ENCODE measurements around the gene DNAH1. TPM values are rescaled to one million over a fixed set of nuclear protein-coding genes. Genes with fewer than 3 reads are reported as not detected.

The DNAH1 gene
- total RNA-seq, 1 donor from 2014 or later = 10.6 TPM

DNA sequence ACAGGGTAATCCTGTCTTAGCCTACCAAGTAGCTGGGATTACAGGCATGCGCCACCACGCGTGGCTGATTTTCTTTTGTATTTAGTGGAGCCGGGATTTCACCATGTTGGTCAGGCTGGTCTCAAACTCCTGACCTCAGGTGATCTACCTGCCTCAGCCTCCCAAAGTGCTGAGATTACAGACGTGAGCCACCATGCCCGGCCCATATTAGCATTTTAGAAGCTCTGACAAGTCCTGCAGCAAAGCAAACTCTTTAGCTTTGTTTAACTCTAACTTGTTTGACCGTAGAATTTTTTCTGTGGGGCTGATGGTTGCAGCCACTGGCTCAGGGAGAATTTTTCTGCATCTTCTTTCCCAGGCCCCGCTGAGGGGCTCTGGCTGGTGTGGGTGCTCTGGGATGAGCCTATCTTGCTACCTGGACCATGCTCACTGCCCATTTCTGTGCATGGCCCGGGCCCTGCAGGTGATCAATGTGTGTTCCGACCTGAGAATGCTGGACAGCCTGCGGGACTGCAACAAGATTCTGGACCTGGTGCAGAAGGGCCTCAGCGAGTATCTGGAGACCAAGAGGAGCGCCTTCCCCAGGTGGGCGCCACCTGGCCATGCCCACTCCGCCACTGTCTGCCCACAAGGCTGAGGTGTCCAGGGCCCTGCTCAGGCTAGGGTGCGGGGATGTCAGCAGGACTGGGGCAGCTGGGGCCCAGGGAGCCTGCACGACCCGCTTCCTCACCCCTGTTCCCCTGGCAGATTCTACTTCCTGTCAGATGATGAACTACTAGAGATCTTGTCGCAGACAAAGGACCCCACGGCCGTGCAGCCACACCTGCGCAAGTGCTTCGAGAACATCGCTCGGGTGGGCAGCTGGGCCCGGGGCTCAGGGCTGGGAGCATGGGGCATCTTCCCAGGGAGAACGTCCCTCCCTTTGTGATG lies 41.3 kb downstream of the DNAH1 start:
- H3K4me1 Mint-ChIP-seq = no peaks in the 10 kb centered on the region
- H3K27me3 Mint-ChIP-seq = no peaks in the 10 kb centered on the region
- peaks cover 3% of the 10 kb centered on the region for H3K36me3 Mint-ChIP-seq (ENCODE audit: low read depth)
- no peaks in the 10 kb centered on the region for H3K9me3 Mint-ChIP-seq
- H3K27ac Mint-ChIP-seq = no peak overlapping the region
- no peak overlapping the region for H3K4me3 Mint-ChIP-seq
- no peak for DNase-seq
- intact Hi-C loops (cut with micrococcal nuclease) = no loop called here

DNA sequence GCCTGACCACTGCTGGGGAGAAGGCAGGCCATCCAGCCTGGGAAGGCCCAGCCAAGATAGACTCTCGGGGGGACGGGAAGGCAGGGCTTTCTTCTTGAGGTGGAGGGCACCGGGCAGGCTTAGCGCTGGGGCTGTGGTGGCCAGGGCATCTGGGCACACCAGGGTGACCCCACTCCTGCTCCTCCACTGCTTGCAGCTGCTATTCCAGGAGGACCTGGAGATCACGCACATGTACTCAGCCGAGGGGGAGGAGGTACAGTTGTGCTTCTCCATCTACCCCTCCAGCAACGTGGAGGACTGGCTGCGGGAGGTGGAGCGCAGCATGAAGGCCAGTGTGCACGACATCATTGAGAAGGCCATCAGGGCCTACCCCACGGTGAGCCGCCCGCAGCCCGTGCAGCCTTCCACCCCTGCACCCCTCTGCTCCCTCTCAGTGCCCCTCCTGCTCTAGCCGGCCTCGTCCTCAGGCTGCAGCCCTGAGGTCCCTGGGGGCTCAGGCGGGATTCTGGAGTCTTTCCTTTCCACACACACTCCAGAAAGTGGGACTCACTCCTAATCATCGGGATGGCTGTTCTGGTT lies 42.3 kb downstream of the DNAH1 start:
- intact Hi-C loops (cut with micrococcal nuclease) = no loop called here
- Mint-ChIP-seq H3K4me3 (no peak overlapping the region), H3K27me3 (no peaks in the 10 kb centered on the region), H3K36me3 (ENCODE audit: low read depth) (peaks cover 1% of the 10 kb centered on the region), H3K9me3 (no peaks in the 10 kb centered on the region), H3K27ac (no peak overlapping the region), H3K4me1 (no peaks in the 10 kb centered on the region)
- no peak for DNase-seq

- Mint-ChIP-seq H3K4me3 (no peak overlapping the region), H3K4me1 (no peaks in the 10 kb centered on the region), H3K27ac (no peak overlapping the region), H3K36me3 (ENCODE audit: low read depth) (peaks cover 9% of the 10 kb centered on the region), H3K27me3 (no peaks in the 10 kb centered on the region), H3K9me3 (no peaks in the 10 kb centered on the region)
- intact Hi-C loops (cut with micrococcal nuclease) = no loop called here
- DNase-seq = no peak
Observed at GRCh38 chr3:52359116-52359855, 43.2 kb downstream of the DNAH1 start.

DNA sequence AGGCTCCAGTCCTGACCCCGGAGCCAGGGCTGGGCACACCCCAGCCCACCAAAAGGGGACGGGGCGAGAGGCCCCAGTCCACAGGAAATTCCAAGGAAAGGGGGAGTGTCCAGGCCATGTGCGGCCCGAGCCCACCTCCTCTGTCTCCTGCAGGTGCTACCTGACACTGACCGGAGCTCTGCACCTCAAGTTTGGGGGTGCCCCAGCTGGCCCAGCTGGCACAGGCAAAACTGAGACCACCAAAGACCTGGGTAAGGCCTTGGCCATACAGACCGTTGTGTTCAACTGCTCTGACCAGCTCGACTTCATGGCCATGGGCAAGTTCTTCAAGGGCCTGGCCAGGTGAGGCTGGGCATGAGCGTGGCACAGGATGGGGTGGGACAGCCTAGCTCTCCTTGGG lies 44.9 kb downstream of the DNAH1 start:
- H3K36me3 Mint-ChIP-seq (ENCODE audit: low read depth) = peaks cover 12% of the 10 kb centered on the region

DNA sequence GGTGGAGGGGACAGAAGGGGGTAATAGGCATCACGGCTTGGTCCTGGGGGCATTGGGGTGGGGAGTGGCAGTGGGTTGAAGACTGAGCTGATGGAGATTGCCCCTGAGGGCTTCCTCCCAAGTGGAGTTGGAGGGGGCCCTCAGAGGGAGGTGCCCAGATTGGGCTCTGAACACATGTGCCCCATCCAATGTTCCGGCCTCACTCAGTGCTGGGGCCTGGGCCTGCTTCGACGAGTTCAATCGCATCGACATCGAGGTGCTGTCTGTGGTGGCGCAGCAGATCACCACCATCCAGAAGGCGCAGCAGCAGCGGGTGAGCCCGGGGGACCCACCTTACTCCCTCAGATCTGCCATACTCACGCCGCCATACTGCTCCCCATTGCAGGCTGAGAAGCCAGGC lies 45.3 kb downstream of the DNAH1 start:
- H3K4me1 Mint-ChIP-seq = no peaks in the 10 kb centered on the region
- DNase-seq = no peak
- H3K36me3 Mint-ChIP-seq (ENCODE audit: low read depth) = peaks cover 12% of the 10 kb centered on the region
- H3K9me3 Mint-ChIP-seq = no peaks in the 10 kb centered on the region
- intact Hi-C loops (cut with micrococcal nuclease) = no loop called here
- no peak overlapping the region for H3K27ac Mint-ChIP-seq
- no peak overlapping the region for H3K4me3 Mint-ChIP-seq
- no peaks in the 10 kb centered on the region for H3K27me3 Mint-ChIP-seq

More for the DNA sequence above, 44.9 kb downstream of the DNAH1 start:
- Mint-ChIP-seq H3K27ac (no peak overlapping the region), H3K4me3 (no peak overlapping the region), H3K4me1 (no peaks in the 10 kb centered on the region), H3K9me3 (no peaks in the 10 kb centered on the region), H3K27me3 (no peaks in the 10 kb centered on the region)
- no peak for DNase-seq
- intact Hi-C loops (cut with micrococcal nuclease) = no loop called here

DNA sequence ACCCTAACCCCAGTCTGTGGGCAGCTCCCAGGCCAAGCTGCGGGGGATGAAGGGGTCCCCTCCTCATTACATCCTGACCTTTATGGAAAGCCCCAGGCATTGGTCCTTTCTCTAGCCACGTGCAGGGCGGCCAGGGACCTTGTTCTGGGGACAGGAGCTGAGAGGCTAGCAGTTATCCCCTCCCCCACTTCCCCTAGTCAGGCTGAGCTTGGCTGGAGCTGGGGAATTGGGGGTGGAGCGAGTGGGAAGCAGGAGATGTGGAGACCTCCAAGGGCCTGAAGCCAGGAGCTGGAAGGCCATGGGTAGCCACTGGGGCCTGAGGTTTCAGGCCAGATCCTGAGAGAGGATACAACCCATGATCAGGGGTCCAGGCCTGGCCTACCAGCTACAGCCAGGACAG lies 45.8 kb downstream of the DNAH1 start:
- Mint-ChIP-seq H3K27me3 (no peaks in the 10 kb centered on the region), H3K9me3 (no peaks in the 10 kb centered on the region), H3K4me3 (no peak overlapping the region), H3K27ac (no peak overlapping the region), H3K36me3 (ENCODE audit: low read depth) (peaks cover 12% of the 10 kb centered on the region), H3K4me1 (no peaks in the 10 kb centered on the region)
- no peak for DNase-seq
- intact Hi-C loops (cut with micrococcal nuclease) = no loop called here

GRCh38 chr3:52364322-52365035 lies 48.4 kb downstream of the DNAH1 start:
- no peak overlapping the region for H3K4me3 Mint-ChIP-seq
- no peaks in the 10 kb centered on the region for H3K4me1 Mint-ChIP-seq
- no peak for DNase-seq
- no peaks in the 10 kb centered on the region for H3K9me3 Mint-ChIP-seq
- no peak overlapping the region for H3K27ac Mint-ChIP-seq
- no peaks in the 10 kb centered on the region for H3K27me3 Mint-ChIP-seq
- intact Hi-C loops (cut with micrococcal nuclease) = no loop called here
- H3K36me3 Mint-ChIP-seq (ENCODE audit: low read depth) = peaks cover 12% of the 10 kb centered on the region

- Mint-ChIP-seq H3K4me1 (no peaks in the 10 kb centered on the region), H3K9me3 (no peaks in the 10 kb centered on the region)
Observed at GRCh38 chr3:52366527-52366926, 50.4 kb downstream of the DNAH1 start.

DNA sequence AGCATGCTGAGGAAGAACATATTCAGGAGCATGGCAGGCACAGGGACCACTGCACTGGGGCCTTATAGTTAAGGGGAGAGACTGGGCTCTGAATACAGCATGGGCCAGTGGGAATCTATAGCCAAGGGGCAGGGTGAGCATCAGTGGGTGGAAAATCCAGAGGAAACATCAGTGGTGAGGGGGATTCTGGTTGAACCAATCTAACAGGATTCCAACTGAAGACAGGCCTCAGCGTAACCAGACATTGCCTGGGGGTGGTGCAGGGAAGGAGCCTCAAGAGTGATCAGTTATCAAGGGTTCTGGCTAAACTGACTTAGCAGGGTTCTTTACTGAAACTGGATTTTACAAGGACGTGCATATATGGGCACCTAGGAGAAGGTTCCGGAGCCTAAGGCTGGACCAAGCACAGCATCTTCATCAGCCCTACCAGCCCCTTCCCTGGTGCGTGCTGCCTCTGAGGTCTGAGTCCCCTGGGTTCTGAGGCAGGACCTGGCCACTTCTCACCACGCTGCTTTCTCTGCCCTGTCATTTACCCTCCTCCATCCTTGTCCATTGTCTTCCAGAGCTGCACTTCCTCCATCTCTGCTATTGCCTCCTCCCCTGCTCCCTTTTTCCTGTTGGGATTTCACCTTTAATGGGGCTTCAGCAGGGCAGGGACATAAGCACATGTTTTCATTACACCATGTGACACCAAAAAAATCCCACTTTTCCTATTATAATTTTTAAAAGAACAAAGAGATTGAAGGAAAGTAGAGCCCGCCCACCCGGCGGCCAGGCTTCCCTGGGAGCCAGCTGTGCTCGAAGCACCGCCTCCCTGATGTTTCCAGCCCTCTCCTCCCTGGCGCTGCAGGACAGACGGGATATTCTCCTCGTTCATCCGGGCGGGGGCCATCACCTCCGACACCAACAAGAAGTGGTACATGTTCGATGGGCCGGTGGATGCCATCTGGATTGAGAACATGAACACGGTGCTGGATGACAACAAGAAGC lies 52.1 kb downstream of the DNAH1 start:
- Mint-ChIP-seq H3K9me3 (no peaks in the 10 kb centered on the region), H3K4me3 (no peak overlapping the region), H3K27ac (no peak overlapping the region), H3K27me3 (peaks cover 2% of the 10 kb centered on the region), H3K36me3 (ENCODE audit: low read depth) (peaks cover 17% of the 10 kb centered on the region), H3K4me1 (no peaks in the 10 kb centered on the region)
- intact Hi-C loops (cut with micrococcal nuclease) = no loop called here
- DNase-seq = no peak

More at GRCh38 chr3:52366527-52366926, 50.4 kb downstream of the DNAH1 start:
- Mint-ChIP-seq H3K27me3 (no peaks in the 10 kb centered on the region), H3K36me3 (ENCODE audit: low read depth) (peaks cover 12% of the 10 kb centered on the region), H3K27ac (no peak overlapping the region), H3K4me3 (no peak overlapping the region)
- intact Hi-C loops (cut with micrococcal nuclease) = no loop called here
- no peak for DNase-seq

DNA sequence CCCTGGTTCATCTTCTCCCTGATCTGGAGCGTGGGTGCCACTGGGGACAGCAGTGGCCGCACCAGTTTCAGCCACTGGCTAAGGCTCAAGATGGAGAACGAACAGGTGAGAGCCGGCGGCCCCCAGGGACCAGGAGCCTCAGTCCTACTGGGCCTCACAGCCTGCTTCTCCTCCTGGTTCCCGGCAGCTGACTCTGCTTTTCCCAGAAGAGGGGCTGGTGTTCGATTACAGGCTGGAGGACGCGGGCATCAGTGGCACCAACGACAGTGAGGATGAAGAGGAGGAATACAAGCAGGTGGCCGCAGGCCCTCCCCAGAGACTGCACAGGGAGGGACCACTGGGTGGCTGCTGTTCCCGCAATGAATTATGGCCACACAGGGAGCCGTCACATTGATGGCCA lies 54.4 kb downstream of the DNAH1 start:
- Mint-ChIP-seq H3K27me3 (peaks cover 5% of the 10 kb centered on the region), H3K4me1 (no peaks in the 10 kb centered on the region), H3K36me3 (ENCODE audit: low read depth) (peaks cover 5% of the 10 kb centered on the region), H3K27ac (no peak overlapping the region), H3K4me3 (no peak overlapping the region), H3K9me3 (no peaks in the 10 kb centered on the region)
- intact Hi-C loops (cut with micrococcal nuclease) = no loop called here
- DNase-seq = no peak

DNA sequence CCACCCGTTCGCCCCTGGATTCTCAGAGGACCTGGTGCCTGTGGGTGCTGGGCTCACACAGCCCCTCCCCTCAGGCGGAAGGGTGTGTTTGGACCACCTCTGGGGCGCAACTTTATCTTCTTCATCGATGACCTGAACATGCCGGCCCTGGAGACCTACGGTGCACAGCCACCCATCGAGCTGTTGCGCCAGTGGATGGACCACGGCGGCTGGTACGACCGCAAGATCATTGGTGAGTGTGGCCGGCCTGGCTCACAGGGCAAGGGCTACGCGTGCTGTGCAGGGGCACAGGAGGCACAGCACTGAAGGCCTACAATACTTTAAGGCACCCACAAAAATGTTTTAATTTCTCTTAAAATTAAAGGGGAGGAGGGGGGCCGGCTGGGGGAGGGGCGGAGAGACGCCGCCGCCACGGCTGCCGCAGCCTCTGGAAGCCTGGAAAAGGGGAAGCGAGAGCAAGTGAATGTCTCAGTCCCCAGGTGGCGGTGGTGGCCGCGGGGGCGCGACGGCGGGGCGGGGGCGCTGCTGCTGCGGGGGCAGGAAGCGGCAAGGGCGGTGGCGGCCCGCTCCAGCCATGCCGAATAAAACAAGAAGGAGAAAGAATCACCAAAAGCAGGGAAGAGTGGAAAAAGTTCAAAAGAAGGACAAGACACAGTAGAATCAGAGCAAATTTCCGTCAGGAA lies 56.8 kb downstream of the DNAH1 start:
- Mint-ChIP-seq H3K36me3 (ENCODE audit: low read depth) (peaks cover 5% of the 10 kb centered on the region), H3K4me1 (no peaks in the 10 kb centered on the region), H3K9me3 (no peaks in the 10 kb centered on the region), H3K27me3 (peaks cover 5% of the 10 kb centered on the region), H3K4me3 (no peak overlapping the region), H3K27ac (no peak overlapping the region)
- DNase-seq = no peak
- intact Hi-C loops (cut with micrococcal nuclease) = no loop called here

- Mint-ChIP-seq H3K4me3 (no peak overlapping the region), H3K27ac (no peak overlapping the region), H3K9me3 (no peaks in the 10 kb centered on the region), H3K27me3 (peaks cover 5% of the 10 kb centered on the region), H3K36me3 (ENCODE audit: low read depth) (peaks cover 5% of the 10 kb centered on the region), H3K4me1 (no peaks in the 10 kb centered on the region)
- no peak for DNase-seq
- intact Hi-C loops (cut with micrococcal nuclease) = no loop called here
Observed at GRCh38 chr3:52373676-52374075, 57.6 kb downstream of the DNAH1 start.
